Caco-2 (cell line): ENCODE data around the gene COL5A1. TPM values are rescaled to one million over a fixed set of nuclear protein-coding genes. Genes with fewer than 3 reads are reported as not detected.

Experiments used
- BruUV-seq: library from RNA; stranded (reverse); fragments of 400-500 nt; replicated peaks from 2 replicates; lab custom pipeline; 2021; lab: Mats Ljungman, UMichigan
- CTCF ChIA-PET: fragments of 300-600 bp; sonication (Branson Sonifier 250); formaldehyde crosslinking; loops from one replicate; lab custom pipeline; 2022; ENCODE audit warnings: antibody characterized with exemption; lab: Charles Lee
- POLR2A ChIA-PET: fragments of 300-600 bp; sonication (Branson Sonifier 250); formaldehyde crosslinking; loops from one replicate; lab custom pipeline; 2022; ENCODE audit warnings: antibody characterized with exemption; lab: Charles Lee
- DNase-seq, 2 experiments: peaks; one replicate each; pipeline versions ENCODE4 v3.0.0 to v3.0.0-alpha.2; 2020 to 2022
- H3K27me3 ChIP-seq: replicated peaks from 2 replicates; pipeline ENCODE4 v1.6.0; 2011; ENCODE audit warnings: low read length; ENCODE audit not compliant: control insufficient read depth, insufficient read depth
- H3K36me3 ChIP-seq: 2 replicates; pipeline ENCODE4 v1.5.1; 2011; ENCODE audit warnings: low read length; ENCODE audit not compliant: control insufficient read depth, insufficient read depth
- H3K4me1 ChIP-seq: fragments of 250-450 bp; sonication (Bioruptor Pico); 2 replicates; pipeline ENCODE4 v1.5.1; 2020; ENCODE audit warnings: mild to moderate bottlenecking
- H3K4me3 ChIP-seq: 2 replicates; pipeline ENCODE4 v1.5.1; 2011; ENCODE audit warnings: low read depth, mild to moderate bottlenecking, control low read depth, low read length
- H3K9me3 ChIP-seq: fragments of 250-450 bp; sonication (Bioruptor Pico); 2 replicates; pipeline ENCODE4 v1.5.1; 2020; ENCODE audit warnings: mild to moderate bottlenecking, moderate library complexity
- H3K27ac Mint-ChIP-seq: one replicate; pipeline ENCODE4 v1.8.0; 2022; ENCODE audit warnings: mixed read lengths; ENCODE audit not compliant: unreplicated experiment
- H3K27me3 Mint-ChIP-seq: one replicate; pipeline ENCODE4 v1.8.0; 2022; ENCODE audit warnings: mixed read lengths; ENCODE audit not compliant: insufficient read depth, unreplicated experiment
- H3K36me3 Mint-ChIP-seq: one replicate; pipeline ENCODE4 v1.8.0; 2022; ENCODE audit warnings: mild to moderate bottlenecking, mixed read lengths; ENCODE audit not compliant: insufficient read depth, unreplicated experiment
- H3K4me1 Mint-ChIP-seq: one replicate; pipeline ENCODE4 v1.8.0; 2022; ENCODE audit warnings: low read depth, mixed read lengths; ENCODE audit not compliant: unreplicated experiment
- H3K4me3 Mint-ChIP-seq: one replicate; pipeline ENCODE4 v1.8.0; 2022; ENCODE audit warnings: mild to moderate bottlenecking, moderate library complexity, mixed read lengths; ENCODE audit not compliant: unreplicated experiment
- H3K9me3 Mint-ChIP-seq: one replicate; pipeline ENCODE4 v1.8.0; 2022; ENCODE audit warnings: mixed read lengths; ENCODE audit not compliant: unreplicated experiment
- CTCF ChIP-seq, 2 experiments: fragments of 200-600 bp in 1 of 2; IDR thresholded peaks; 1 replicate in 1 of 2; 2 replicates in 1 of 2; pipeline versions ENCODE4 v1.5.1 to v1.8.0; 2011 to 2022; ENCODE audit warnings: antibody characterized with exemption in 1 of 2, control low read depth in 1 of 2, inconsistent platforms in 1 of 2, low read depth in 1 of 2, low read length in 1 of 2, mild to moderate bottlenecking in 1 of 2, moderate library complexity in 1 of 2; ENCODE audit not compliant: insufficient read depth in 1 of 2, severe bottlenecking in 1 of 2, unreplicated experiment in 1 of 2
- intact Hi-C: fragments of 100-400 bp; cut with micrococcal nuclease; formaldehyde crosslinking; loops from one replicate; pipeline ENCODE4 v1.10.0; 2022; ENCODE audit not compliant: unreplicated experiment
- total RNA-seq: library from RNA; stranded (reverse); gene quantifications from 2 replicates; pipeline ENCODE4 v1.2.3, GENCODE V29; 2022

COL5A1 gene
- total RNA-seq, 1 experiment from 2014 or later = 4.8 TPM

DNA sequence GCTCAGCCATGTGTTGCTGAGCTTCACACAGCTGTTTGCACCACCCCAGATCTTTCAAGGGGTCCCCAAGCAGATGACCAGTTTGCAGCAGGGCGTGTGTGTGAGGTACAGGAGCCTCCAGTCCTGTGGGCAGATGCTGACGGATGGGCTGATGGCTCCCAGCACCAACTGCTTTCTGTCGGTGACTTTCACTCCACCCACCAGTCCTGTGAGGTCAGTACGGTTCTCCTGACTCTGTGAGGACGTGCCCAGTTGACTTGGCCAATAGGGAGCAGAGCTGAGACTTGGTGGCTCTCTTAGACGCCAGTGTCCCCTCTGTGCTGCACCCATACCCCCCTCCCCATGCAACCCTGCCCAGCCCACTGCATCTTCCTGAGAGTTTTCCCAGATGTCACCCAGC lies 19.7 kb downstream of the COL5A1 start:
- Mint-ChIP-seq H3K4me3 (peak overlapping the region; percentile 17), H3K4me1 (no peaks in the 10 kb centered on the region), H3K27ac (peak overlapping the region; percentile 43), H3K9me3 (no peaks in the 10 kb centered on the region), H3K27me3 (no peaks in the 10 kb centered on the region), H3K36me3 (no peaks in the 10 kb centered on the region)
- DNase-seq = no peak
- Histone ChIP-seq H3K4me1 (no peaks in the 10 kb centered on the region), H3K4me3 (no peak overlapping the region), H3K36me3 (no peaks in the 10 kb centered on the region), H3K9me3 (peaks cover 5% of the 10 kb centered on the region; the same call in 1 of the 2 replicates), H3K27me3 (no peaks in the 10 kb centered on the region)
- intact Hi-C loops = no loop called here
- POLR2A ChIA-PET = no interaction called here
- CTCF ChIA-PET = no interaction called here
- TF ChIP-seq CTCF (IDR thresholded peaks at IDR 0.05; ENCODE audit: insufficient read depth in 1 of 2, low read depth in 1 of 2, low read length in 1 of 2, severe bottlenecking in 1 of 2, unreplicated experiment in 1 of 2) = no peak
- BruUV-seq = no TSS peak

- POLR2A ChIA-PET = no interaction called here
- no peaks in the 10 kb centered on the region for H3K4me1 Mint-ChIP-seq
Measured at GRCh38 chr9:134661791-134662142, 20.2 kb downstream of the COL5A1 start.

GRCh38 chr9:134662143-134662876 lies 20.7 kb downstream of the COL5A1 start:
- H3K27ac Mint-ChIP-seq = peak overlapping the region; percentile 43
- ChIA-PET POLR2A (no interaction called here), CTCF (interaction anchor here (1.1 kb wide), 1 partner anchor 220 kb away, joined by 7 read pairs; no protein-coding TSS in a partner anchor)
- no TSS peak for BruUV-seq
- H3K27me3 ChIP-seq = no peaks in the 10 kb centered on the region
- intact Hi-C loops = no loop called here
- H3K4me3 Mint-ChIP-seq = peak overlapping the region; percentile 17
- peaks cover 5% of the 10 kb centered on the region; the same call in 1 of the 2 replicates for H3K9me3 ChIP-seq
- no peaks in the 10 kb centered on the region for H3K27me3 Mint-ChIP-seq
- H3K4me1 Mint-ChIP-seq = no peaks in the 10 kb centered on the region
- H3K9me3 Mint-ChIP-seq = no peaks in the 10 kb centered on the region
- no peak overlapping the region for H3K4me3 ChIP-seq
- H3K4me1 ChIP-seq = no peaks in the 10 kb centered on the region
- no peaks in the 10 kb centered on the region for H3K36me3 Mint-ChIP-seq
- H3K36me3 ChIP-seq = no peaks in the 10 kb centered on the region
- peak; percentile 21 to 75 for DNase-seq
- TF ChIP-seq CTCF (IDR thresholded peaks at IDR 0.05; ENCODE audit: insufficient read depth in 1 of 2, low read depth in 1 of 2, low read length in 1 of 2, severe bottlenecking in 1 of 2, unreplicated experiment in 1 of 2) = no peak

More at GRCh38 chr9:134661791-134662142, 20.2 kb downstream of the COL5A1 start:
- no peaks in the 10 kb centered on the region for H3K36me3 Mint-ChIP-seq
- Histone ChIP-seq H3K9me3 (peaks cover 5% of the 10 kb centered on the region; the same call in 1 of the 2 replicates), H3K4me3 (no peak overlapping the region), H3K27me3 (no peaks in the 10 kb centered on the region), H3K4me1 (no peaks in the 10 kb centered on the region), H3K36me3 (no peaks in the 10 kb centered on the region)
- TF ChIP-seq CTCF (IDR thresholded peaks at IDR 0.05; ENCODE audit: insufficient read depth in 1 of 2, low read depth in 1 of 2, low read length in 1 of 2, severe bottlenecking in 1 of 2, unreplicated experiment in 1 of 2) = no peak
- H3K27ac Mint-ChIP-seq = peak overlapping the region; percentile 43
- CTCF ChIA-PET = no interaction called here
- H3K4me3 Mint-ChIP-seq = peak overlapping the region; percentile 17
- no peak for DNase-seq
- BruUV-seq = no TSS peak
- intact Hi-C loops = no loop called here
- no peaks in the 10 kb centered on the region for H3K27me3 Mint-ChIP-seq
- H3K9me3 Mint-ChIP-seq = no peaks in the 10 kb centered on the region
